Mucosa of gallbladder (tissue), 1 donor: Measurements from ENCODE around the gene COL19A1. TPM values are rescaled to one million over a fixed set of nuclear protein-coding genes. Genes with fewer than 3 reads are reported as not detected.
"Not testable (repeated sequence)": the region's sequence is repeated elsewhere in the genome, so short reads cannot be mapped to it uniquely, and the experiment has no call there.

Experiments used
- DNase-seq: peaks from one replicate; pipeline ENCODE4 v3.0.0-alpha.2; 2020; ENCODE audit warnings: low spot score
- total RNA-seq: library from RNA; stranded (reverse); gene quantifications from one replicate; pipeline ENCODE4 v1.2.1, GENCODE V29; 2021
- donor health status: DM: no; HTN: no; CAD: no.

Gene COL19A1
- total RNA-seq, 1 donor from 2014 or later: 0.49 TPM

GRCh38 chr6:69900869-69901268 is 34.5 kb downstream of the COL19A1 start:
- no peak for DNase-seq

- DNase-seq: no peak
Observed at GRCh38 chr6:69901361-69901760, 35.0 kb downstream of the COL19A1 start.

GRCh38 chr6:69907981-69908498 is 41.7 kb downstream of the COL19A1 start:
- DNase-seq: no peak

- DNase-seq: no peak
Observed at GRCh38 chr6:69913361-69913760, 47.0 kb downstream of the COL19A1 start.

GRCh38 chr6:69914015-69914485 is 47.7 kb downstream of the COL19A1 start:
- no peak for DNase-seq

GRCh38 chr6:69915346-69915745 is 49.0 kb downstream of the COL19A1 start:
- DNase-seq: no peak

- no peak for DNase-seq
Observed at GRCh38 chr6:69917834-69918233, 51.5 kb downstream of the COL19A1 start.

- DNase-seq: no peak
Observed at GRCh38 chr6:69918813-69919475, 52.6 kb downstream of the COL19A1 start.

GRCh38 chr6:69921066-69921465 is 54.7 kb downstream of the COL19A1 start:
- DNase-seq: not testable (repeated sequence)

- not testable (repeated sequence) for DNase-seq
Observed at GRCh38 chr6:69921611-69922010, 55.3 kb downstream of the COL19A1 start.

- DNase-seq: no peak
Observed at GRCh38 chr6:69926745-69927144, 60.4 kb downstream of the COL19A1 start.

- DNase-seq: no peak
Observed at GRCh38 chr6:69933239-69933638, 66.9 kb downstream of the COL19A1 start.

GRCh38 chr6:69935079-69935478 is 68.7 kb downstream of the COL19A1 start:
- DNase-seq: no peak

- no peak for DNase-seq
Observed at GRCh38 chr6:69936674-69937363, 70.5 kb downstream of the COL19A1 start.

- DNase-seq: no peak
Observed at GRCh38 chr6:69937402-69938136, 71.2 kb downstream of the COL19A1 start.

- no peak for DNase-seq
Observed at GRCh38 chr6:69942485-69942884, 76.1 kb downstream of the COL19A1 start.

GRCh38 chr6:69945192-69945591 is 78.8 kb downstream of the COL19A1 start:
- no peak for DNase-seq

GRCh38 chr6:69948479-69949114 is 82.2 kb downstream of the COL19A1 start:
- DNase-seq: no peak

- no peak for DNase-seq
Observed at GRCh38 chr6:69953491-69953890, 87.1 kb downstream of the COL19A1 start.

- DNase-seq: no peak
Observed at GRCh38 chr6:69954733-69955132, 88.4 kb downstream of the COL19A1 start.

GRCh38 chr6:69957985-69958559 is 91.7 kb downstream of the COL19A1 start:
- DNase-seq: no peak

- no peak for DNase-seq
Observed at GRCh38 chr6:69958978-69959377, 92.6 kb downstream of the COL19A1 start.
